ENCODE measurements around the gene DLEC1. TPM values are rescaled to one million over a fixed set of nuclear protein-coding genes. Genes with fewer than 3 reads are reported as not detected.

Gene DLEC1
- total and polyA plus RNA-seq, 2 experiments from 2014 or later = 0.31 to 0.66 TPM

DNA sequence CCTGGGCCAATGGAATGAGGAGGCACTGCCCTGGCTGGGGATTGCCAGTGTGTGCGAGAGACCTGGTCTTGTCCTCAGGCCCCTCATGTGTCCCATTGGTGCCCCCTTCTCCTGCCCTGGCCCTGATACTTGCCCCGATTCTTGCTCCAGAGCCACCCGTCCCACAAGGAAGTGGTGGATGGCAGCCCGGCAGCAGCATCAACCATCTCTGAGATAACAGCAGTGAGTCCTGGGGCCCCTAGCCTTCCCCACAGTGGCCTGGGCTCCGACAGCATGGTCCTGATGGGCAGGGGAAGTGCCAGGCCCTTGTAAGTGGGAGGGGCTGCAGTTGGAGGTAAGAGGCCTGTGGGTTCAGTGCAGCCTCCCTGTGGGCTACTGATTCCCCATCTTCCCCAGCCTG, 33.0 kb upstream of the DLEC1 start (continued):
- TF ChIP-seq EZH2 (IDR thresholded peaks at IDR 0.05; ENCODE audit: low read depth, unreplicated experiment) = no peak
- TF ChIP-seq, protein P1, sequence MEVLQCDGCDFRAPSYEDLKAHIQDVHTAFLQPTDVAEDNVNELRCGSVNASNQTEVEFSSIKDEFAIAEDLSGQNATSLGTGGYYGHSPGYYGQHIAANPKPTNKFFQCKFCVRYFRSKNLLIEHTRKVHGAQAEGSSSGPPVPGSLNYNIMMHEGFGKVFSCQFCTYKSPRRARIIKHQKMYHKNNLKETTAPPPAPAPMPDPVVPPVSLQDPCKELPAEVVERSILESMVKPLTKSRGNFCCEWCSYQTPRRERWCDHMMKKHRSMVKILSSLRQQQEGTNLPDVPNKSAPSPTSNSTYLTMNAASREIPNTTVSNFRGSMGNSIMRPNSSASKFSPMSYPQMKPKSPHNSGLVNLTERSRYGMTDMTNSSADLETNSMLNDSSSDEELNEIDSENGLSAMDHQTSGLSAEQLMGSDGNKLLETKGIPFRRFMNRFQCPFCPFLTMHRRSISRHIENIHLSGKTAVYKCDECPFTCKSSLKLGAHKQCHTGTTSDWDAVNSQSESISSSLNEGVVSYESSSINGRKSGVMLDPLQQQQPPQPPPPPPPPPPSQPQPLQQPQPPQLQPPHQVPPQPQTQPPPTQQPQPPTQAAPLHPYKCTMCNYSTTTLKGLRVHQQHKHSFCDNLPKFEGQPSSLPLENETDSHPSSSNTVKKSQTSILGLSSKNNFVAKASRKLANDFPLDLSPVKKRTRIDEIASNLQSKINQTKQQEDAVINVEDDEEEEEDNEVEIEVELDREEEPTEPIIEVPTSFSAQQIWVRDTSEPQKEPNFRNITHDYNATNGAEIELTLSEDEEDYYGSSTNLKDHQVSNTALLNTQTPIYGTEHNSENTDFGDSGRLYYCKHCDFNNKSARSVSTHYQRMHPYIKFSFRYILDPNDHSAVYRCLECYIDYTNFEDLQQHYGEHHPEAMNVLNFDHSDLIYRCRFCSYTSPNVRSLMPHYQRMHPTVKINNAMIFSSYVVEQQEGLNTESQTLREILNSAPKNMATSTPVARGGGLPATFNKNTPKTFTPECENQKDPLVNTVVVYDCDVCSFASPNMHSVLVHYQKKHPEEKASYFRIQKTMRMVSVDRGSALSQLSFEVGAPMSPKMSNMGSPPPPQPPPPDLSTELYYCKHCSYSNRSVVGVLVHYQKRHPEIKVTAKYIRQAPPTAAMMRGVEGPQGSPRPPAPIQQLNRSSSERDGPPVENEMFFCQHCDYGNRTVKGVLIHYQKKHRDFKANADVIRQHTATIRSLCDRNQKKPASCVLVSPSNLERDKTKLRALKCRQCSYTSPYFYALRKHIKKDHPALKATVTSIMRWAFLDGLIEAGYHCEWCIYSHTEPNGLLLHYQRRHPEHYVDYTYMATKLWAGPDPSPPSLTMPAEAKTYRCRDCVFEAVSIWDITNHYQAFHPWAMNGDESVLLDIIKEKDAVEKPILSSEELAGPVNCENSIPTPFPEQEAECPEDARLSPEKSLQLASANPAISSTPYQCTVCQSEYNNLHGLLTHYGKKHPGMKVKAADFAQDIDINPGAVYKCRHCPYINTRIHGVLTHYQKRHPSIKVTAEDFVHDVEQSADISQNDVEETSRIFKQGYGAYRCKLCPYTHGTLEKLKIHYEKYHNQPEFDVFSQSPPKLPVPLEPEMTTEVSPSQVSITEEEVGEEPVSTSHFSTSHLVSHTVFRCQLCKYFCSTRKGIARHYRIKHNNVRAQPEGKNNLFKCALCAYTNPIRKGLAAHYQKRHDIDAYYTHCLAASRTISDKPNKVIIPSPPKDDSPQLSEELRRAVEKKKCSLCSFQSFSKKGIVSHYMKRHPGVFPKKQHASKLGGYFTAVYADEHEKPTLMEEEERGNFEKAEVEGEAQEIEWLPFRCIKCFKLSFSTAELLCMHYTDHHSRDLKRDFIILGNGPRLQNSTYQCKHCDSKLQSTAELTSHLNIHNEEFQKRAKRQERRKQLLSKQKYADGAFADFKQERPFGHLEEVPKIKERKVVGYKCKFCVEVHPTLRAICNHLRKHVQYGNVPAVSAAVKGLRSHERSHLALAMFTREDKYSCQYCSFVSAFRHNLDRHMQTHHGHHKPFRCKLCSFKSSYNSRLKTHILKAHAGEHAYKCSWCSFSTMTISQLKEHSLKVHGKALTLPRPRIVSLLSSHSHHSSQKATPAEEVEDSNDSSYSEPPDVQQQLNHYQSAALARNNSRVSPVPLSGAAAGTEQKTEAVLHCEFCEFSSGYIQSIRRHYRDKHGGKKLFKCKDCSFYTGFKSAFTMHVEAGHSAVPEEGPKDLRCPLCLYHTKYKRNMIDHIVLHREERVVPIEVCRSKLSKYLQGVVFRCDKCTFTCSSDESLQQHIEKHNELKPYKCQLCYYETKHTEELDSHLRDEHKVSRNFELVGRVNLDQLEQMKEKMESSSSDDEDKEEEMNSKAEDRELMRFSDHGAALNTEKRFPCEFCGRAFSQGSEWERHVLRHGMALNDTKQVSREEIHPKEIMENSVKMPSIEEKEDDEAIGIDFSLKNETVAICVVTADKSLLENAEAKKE (CRISPR knock-in tag; IDR thresholded peaks at IDR 0.05) = no peak
- TF ChIP-seq, protein P2, sequence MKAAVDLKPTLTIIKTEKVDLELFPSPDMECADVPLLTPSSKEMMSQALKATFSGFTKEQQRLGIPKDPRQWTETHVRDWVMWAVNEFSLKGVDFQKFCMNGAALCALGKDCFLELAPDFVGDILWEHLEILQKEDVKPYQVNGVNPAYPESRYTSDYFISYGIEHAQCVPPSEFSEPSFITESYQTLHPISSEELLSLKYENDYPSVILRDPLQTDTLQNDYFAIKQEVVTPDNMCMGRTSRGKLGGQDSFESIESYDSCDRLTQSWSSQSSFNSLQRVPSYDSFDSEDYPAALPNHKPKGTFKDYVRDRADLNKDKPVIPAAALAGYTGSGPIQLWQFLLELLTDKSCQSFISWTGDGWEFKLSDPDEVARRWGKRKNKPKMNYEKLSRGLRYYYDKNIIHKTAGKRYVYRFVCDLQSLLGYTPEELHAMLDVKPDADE (IDR thresholded peaks at IDR 0.05) = no peak
- TF ChIP-seq NANOG (IDR thresholded peaks at IDR 0.05; ENCODE audit: borderline replicate concordance) = no peak
- no peak for TF ChIP-seq CREB1 (CRISPR knock-in tag; IDR thresholded peaks at IDR 0.05; ENCODE audit: low read depth)

DNA sequence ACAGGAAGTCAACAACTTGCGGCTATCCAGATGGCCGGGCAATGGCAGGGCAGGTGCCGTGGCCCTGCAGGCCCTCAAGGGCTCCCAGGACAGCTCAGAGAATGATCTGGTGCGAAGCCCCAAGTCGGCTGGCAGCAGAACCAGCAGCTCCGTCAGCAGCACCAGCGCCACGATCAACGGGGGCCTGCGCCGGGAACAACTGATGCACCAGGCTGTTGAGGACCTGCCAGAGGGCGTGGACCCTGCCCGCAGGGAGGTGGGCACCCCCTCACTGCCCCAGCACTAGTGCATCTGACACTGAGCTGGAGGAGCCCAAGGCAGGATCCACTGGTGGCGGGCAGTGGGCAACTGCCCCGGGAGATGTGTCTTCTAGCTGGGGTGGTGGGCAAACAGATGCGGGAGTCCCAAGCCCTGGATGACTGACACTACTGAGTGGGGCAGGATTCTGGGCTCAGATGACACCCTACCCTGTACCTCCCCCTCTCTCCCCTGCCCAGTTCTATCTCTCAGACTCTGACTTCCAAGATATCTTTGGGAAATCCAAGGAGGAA, 32.5 kb upstream of the DLEC1 start:
- no peak for DNase-seq (ENCODE audit: low spot score)
- Histone ChIP-seq H3K4me2 (no peak overlapping the region), H3K79me2 (replicated peaks; ENCODE audit: insufficient read depth) (no peaks in the 10 kb centered on the region), H3K9me2 (ENCODE audit: insufficient read depth) (no peaks in the 10 kb centered on the region), H3K4me1 (ENCODE audit: insufficient read depth) (no peaks in the 10 kb centered on the region), H3K4me3 (no peak overlapping the region), H3K27ac (ENCODE audit: low read depth) (no peak overlapping the region), H2AFZ (no peak overlapping the region), H4K20me1 (replicated peaks; ENCODE audit: insufficient read depth) (no peaks in the 10 kb centered on the region), H3K36me3 (ENCODE audit: insufficient read depth) (no peaks in the 10 kb centered on the region), H3F3A (replicated peaks; ENCODE audit: low read depth) (no peaks in the 10 kb centered on the region), H3K27me3 (ENCODE audit: insufficient read depth) (no peaks in the 10 kb centered on the region)
- peaks cover 12% of the 10 kb centered on the region for H3K27me3 Mint-ChIP-seq (ENCODE audit: insufficient read depth, low read depth, poor library complexity)
- H3K36me3 Mint-ChIP-seq (ENCODE audit: low read depth) = peaks cover 2% of the 10 kb centered on the region; the same call in 1 of the 3 replicates
- H3K27ac Mint-ChIP-seq = no peak overlapping the region
- TF ChIP-seq, protein P3, sequence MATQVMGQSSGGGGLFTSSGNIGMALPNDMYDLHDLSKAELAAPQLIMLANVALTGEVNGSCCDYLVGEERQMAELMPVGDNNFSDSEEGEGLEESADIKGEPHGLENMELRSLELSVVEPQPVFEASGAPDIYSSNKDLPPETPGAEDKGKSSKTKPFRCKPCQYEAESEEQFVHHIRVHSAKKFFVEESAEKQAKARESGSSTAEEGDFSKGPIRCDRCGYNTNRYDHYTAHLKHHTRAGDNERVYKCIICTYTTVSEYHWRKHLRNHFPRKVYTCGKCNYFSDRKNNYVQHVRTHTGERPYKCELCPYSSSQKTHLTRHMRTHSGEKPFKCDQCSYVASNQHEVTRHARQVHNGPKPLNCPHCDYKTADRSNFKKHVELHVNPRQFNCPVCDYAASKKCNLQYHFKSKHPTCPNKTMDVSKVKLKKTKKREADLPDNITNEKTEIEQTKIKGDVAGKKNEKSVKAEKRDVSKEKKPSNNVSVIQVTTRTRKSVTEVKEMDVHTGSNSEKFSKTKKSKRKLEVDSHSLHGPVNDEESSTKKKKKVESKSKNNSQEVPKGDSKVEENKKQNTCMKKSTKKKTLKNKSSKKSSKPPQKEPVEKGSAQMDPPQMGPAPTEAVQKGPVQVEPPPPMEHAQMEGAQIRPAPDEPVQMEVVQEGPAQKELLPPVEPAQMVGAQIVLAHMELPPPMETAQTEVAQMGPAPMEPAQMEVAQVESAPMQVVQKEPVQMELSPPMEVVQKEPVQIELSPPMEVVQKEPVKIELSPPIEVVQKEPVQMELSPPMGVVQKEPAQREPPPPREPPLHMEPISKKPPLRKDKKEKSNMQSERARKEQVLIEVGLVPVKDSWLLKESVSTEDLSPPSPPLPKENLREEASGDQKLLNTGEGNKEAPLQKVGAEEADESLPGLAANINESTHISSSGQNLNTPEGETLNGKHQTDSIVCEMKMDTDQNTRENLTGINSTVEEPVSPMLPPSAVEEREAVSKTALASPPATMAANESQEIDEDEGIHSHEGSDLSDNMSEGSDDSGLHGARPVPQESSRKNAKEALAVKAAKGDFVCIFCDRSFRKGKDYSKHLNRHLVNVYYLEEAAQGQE (IDR thresholded peaks at IDR 0.05; ENCODE audit: unreplicated experiment) = no peak
- TF ChIP-seq NANOG (IDR thresholded peaks at IDR 0.05; ENCODE audit: borderline replicate concordance) = no peak
- TF ChIP-seq STAT1 (IDR thresholded peaks at IDR 0.05; ENCODE audit: unreplicated experiment) = no peak
- TF ChIP-seq CREB1 (CRISPR knock-in tag; IDR thresholded peaks at IDR 0.05; ENCODE audit: low read depth) = no peak
- no peak for TF ChIP-seq POLR2AphosphoS5 (IDR thresholded peaks at IDR 0.05; ENCODE audit: low read depth)
- TF ChIP-seq EZH2 (IDR thresholded peaks at IDR 0.05; ENCODE audit: low read depth, unreplicated experiment) = no peak
- TF ChIP-seq, protein P4, sequence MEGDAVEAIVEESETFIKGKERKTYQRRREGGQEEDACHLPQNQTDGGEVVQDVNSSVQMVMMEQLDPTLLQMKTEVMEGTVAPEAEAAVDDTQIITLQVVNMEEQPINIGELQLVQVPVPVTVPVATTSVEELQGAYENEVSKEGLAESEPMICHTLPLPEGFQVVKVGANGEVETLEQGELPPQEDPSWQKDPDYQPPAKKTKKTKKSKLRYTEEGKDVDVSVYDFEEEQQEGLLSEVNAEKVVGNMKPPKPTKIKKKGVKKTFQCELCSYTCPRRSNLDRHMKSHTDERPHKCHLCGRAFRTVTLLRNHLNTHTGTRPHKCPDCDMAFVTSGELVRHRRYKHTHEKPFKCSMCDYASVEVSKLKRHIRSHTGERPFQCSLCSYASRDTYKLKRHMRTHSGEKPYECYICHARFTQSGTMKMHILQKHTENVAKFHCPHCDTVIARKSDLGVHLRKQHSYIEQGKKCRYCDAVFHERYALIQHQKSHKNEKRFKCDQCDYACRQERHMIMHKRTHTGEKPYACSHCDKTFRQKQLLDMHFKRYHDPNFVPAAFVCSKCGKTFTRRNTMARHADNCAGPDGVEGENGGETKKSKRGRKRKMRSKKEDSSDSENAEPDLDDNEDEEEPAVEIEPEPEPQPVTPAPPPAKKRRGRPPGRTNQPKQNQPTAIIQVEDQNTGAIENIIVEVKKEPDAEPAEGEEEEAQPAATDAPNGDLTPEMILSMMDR (conservative IDR thresholded peaks at IDR 0.05; ENCODE audit: low read depth in 2 of 2) = no peak
- no peak for TF ChIP-seq ZNF331 (CRISPR knock-in tag; IDR thresholded peaks at IDR 0.05; ENCODE audit: low read depth)
- TF ChIP-seq, protein P2 (IDR thresholded peaks at IDR 0.05) = no peak
- peaks cover 11% of the 10 kb centered on the region; the same call in 2 of the 3 replicates for H3K4me1 Mint-ChIP-seq
- H3K4me3 Mint-ChIP-seq = no peak overlapping the region
- ATAC-seq = no peak
- no peaks in the 10 kb centered on the region for H3K9me3 Mint-ChIP-seq

Measured in GM23338 (cell line).